IMR-90 (cell line): ENCODE results near the gene NADK. TPM values are rescaled to one million over a fixed set of nuclear protein-coding genes. Genes with fewer than 3 reads are reported as not detected.

Source experiments
- ATAC-seq: fragments of 200-7000 bp; cut with Tn5 transposase; 2 replicates; pipeline ENCODE4 v1.9.1; 2020; ENCODE audit warnings: low read depth, mild to moderate bottlenecking, moderate library complexity
- BruUV-seq: library from RNA; stranded (reverse); fragments of 400-500 nt; replicated peaks from 2 replicates; lab custom pipeline; 2021; lab: Mats Ljungman, UMichigan
- CTCF ChIA-PET: fragments of 300-600 bp; formaldehyde crosslinking; extraction: SDS; loops from one replicate; lab custom pipeline; 2021; ENCODE audit warnings: antibody characterized with exemption; lab: Yijun Ruan, JAX
- POLR2A ChIA-PET: fragments of 300-600 bp; sonication (Branson Sonifier 250); formaldehyde crosslinking; loops from one replicate; lab custom pipeline; 2022; ENCODE audit warnings: antibody characterized with exemption; ENCODE audit not compliant: unreplicated experiment; lab: Charles Lee
- DNase-seq: peaks from one replicate; pipeline ENCODE4 v3.0.0; 2013
- H2AFZ ChIP-seq: replicated peaks from 2 replicates; pipeline ENCODE3; 2013; ENCODE audit warnings: low read length, mild to moderate bottlenecking; ENCODE audit not compliant: poor library complexity
- H2AK5ac ChIP-seq: 2 replicates; pipeline ENCODE4 v1.6.1; 2013; ENCODE audit warnings: low read depth, low read length, inconsistent platforms
- H2AK9ac ChIP-seq: replicated peaks from 2 replicates; pipeline ENCODE3; 2013; ENCODE audit warnings: mild to moderate bottlenecking, low read depth, low read length, moderate library complexity; ENCODE audit not compliant: poor library complexity
- H2BK120ac ChIP-seq: 2 replicates; pipeline ENCODE4 v1.6.1; 2013; ENCODE audit warnings: low read depth, low read length, inconsistent platforms
- H2BK15ac ChIP-seq: 3 replicates; pipeline ENCODE4 v1.6.1; 2013; ENCODE audit warnings: low read depth, low read length, inconsistent platforms
- H2BK20ac ChIP-seq: 2 replicates; pipeline ENCODE4 v1.6.1; 2013; ENCODE audit warnings: low read depth, mild to moderate bottlenecking, inconsistent platforms, low read length, moderate library complexity
- H2BK5ac ChIP-seq: 2 replicates; pipeline ENCODE4 v1.6.1; 2013; ENCODE audit warnings: mild to moderate bottlenecking, low read depth, low read length, inconsistent platforms; ENCODE audit not compliant: poor library complexity, severe bottlenecking
- H3K14ac ChIP-seq: replicated peaks from 2 replicates; pipeline ENCODE4 v1.6.1; 2013; ENCODE audit warnings: low read depth, low read length, inconsistent platforms
- H3K18ac ChIP-seq: 2 replicates; pipeline ENCODE4 v1.6.1; 2013; ENCODE audit warnings: low read depth, low read length, control low read depth
- H3K23ac ChIP-seq: 2 replicates; pipeline ENCODE4 v1.6.1; 2013; ENCODE audit warnings: low read depth, low read length, inconsistent platforms
- H3K27ac ChIP-seq: 2 replicates; pipeline ENCODE4 v1.5.1; 2013; ENCODE audit warnings: mild to moderate bottlenecking, control low read depth, low read length; ENCODE audit not compliant: insufficient read depth
- H3K27me3 ChIP-seq: 2 replicates; pipeline ENCODE4 v1.6.1; 2013; ENCODE audit warnings: low read length; ENCODE audit not compliant: control insufficient read depth, insufficient read depth
- H3K36me3 ChIP-seq: 2 replicates; pipeline ENCODE4 v1.6.1; 2013; ENCODE audit warnings: low read length, mixed read lengths; ENCODE audit not compliant: control insufficient read depth, insufficient read depth
- H3K4ac ChIP-seq: 2 replicates; pipeline ENCODE4 v1.6.1; 2013; ENCODE audit warnings: low read depth, low read length, inconsistent platforms
- H3K4me1 ChIP-seq: 2 replicates; pipeline ENCODE4 v1.6.1; 2013; ENCODE audit warnings: low read length, mixed read lengths; ENCODE audit not compliant: control insufficient read depth, insufficient read depth
- H3K4me2 ChIP-seq: 2 replicates; pipeline ENCODE4 v1.6.1; 2013; ENCODE audit warnings: low read depth, mild to moderate bottlenecking, control low read depth, low read length, moderate library complexity
- H3K4me3 ChIP-seq: 2 replicates; pipeline ENCODE4 v1.5.1; 2013; ENCODE audit warnings: low read depth, mild to moderate bottlenecking, control low read depth, low read length, moderate library complexity; ENCODE audit not compliant: insufficient read depth
- H3K56ac ChIP-seq: 2 replicates; pipeline ENCODE4 v1.6.1; 2013; ENCODE audit warnings: low read length, inconsistent platforms; ENCODE audit not compliant: insufficient read depth; ENCODE audit errors: extremely low read depth
- H3K79me1 ChIP-seq, 2 experiments: 2 replicates each; pipeline ENCODE4 v1.6.1; 2013; ENCODE audit warnings: low read length in 2 of 2, inconsistent platforms in 1 of 2, low read depth in 1 of 2
- H3K9ac ChIP-seq: 2 replicates; pipeline ENCODE4 v1.6.1; 2013; ENCODE audit warnings: low read depth, low read length, control low read depth
- H3K9me1 ChIP-seq: 2 replicates; pipeline ENCODE4 v1.6.1; 2013; ENCODE audit warnings: low read length, inconsistent platforms; ENCODE audit not compliant: insufficient read depth
- H3K9me3 ChIP-seq: 2 replicates; pipeline ENCODE4 v1.6.1; 2013; ENCODE audit warnings: low read length; ENCODE audit not compliant: control insufficient read depth, insufficient read depth
- H4K20me1 ChIP-seq: 2 replicates; pipeline ENCODE4 v1.6.1; 2013; ENCODE audit warnings: low read length, inconsistent platforms; ENCODE audit not compliant: insufficient read depth
- H4K5ac ChIP-seq: 2 replicates; pipeline ENCODE4 v1.6.1; 2013; ENCODE audit warnings: mild to moderate bottlenecking, low read depth, low read length, control low read depth
- H4K8ac ChIP-seq, 2 experiments: 2 replicates each; pipeline ENCODE4 v1.6.1; 2013; ENCODE audit warnings: low read depth in 2 of 2, low read length in 2 of 2, control low read depth in 1 of 2, inconsistent platforms in 1 of 2
- H4K91ac ChIP-seq: 2 replicates; pipeline ENCODE4 v1.6.1; 2013; ENCODE audit warnings: low read depth, low read length, inconsistent platforms; ENCODE audit not compliant: insufficient read depth
- CEBPB ChIP-seq: IDR thresholded peaks from 2 replicates; pipeline ENCODE4 v1.6.1; 2012; ENCODE audit warnings: low read depth, low read length, improper control_type of control experiment
- CHD1 ChIP-seq: IDR thresholded peaks from 2 replicates; pipeline ENCODE4 v1.6.1; 2012; ENCODE audit warnings: low read depth, low read length, improper control_type of control experiment
- FOS ChIP-seq: fragments of 150-350 bp; IDR thresholded peaks from 2 replicates; pipeline ENCODE4 v1.6.1; 2016; ENCODE audit warnings: low read depth, low read length
- NFE2L2 ChIP-seq: fragments of 150-350 bp; IDR thresholded peaks from 2 replicates; pipeline ENCODE4 v1.6.1; 2016; ENCODE audit warnings: low read depth, mild to moderate bottlenecking, low read length
- POLR2A ChIP-seq: IDR thresholded peaks from 2 replicates; pipeline ENCODE4 v1.6.1; 2012; ENCODE audit warnings: mild to moderate bottlenecking, low read depth, low read length
- RAD21 ChIP-seq: IDR thresholded peaks from 2 replicates; pipeline ENCODE4 v1.6.1; 2012; ENCODE audit warnings: low read length, improper control_type of control experiment
- RCOR1 ChIP-seq: IDR thresholded peaks from 2 replicates; pipeline ENCODE4 v1.6.1; 2012; ENCODE audit warnings: mild to moderate bottlenecking, low read length, improper control_type of control experiment; ENCODE audit not compliant: insufficient replicate concordance
- SMC3 ChIP-seq: fragments of 150-350 bp; IDR thresholded peaks from 2 replicates; pipeline ENCODE4 v1.6.1; 2016; ENCODE audit warnings: low read depth, mild to moderate bottlenecking, antibody characterized with exemption, low read length, moderate library complexity
- WGBS, 2 experiments: methylation state at CpG; one replicate each; pipeline versions ENCODE4 v1.1.5 to v1.1.7; 2013; ENCODE audit warnings: missing lambda C conversion rate in 2 of 2; ENCODE audit not compliant: insufficient read length in 1 of 2; ENCODE audit errors: extremely low coverage in 2 of 2; 5-methylcytosine and 5-hydroxymethylcytosine counted together
- dilution Hi-C: fragments of 300-500 bp; cut with HindIII; formaldehyde crosslinking; loops from one replicate; pipeline ENCODE4 v1.14.3; 2018; ENCODE audit warnings: low sequenced_read_pairs; ENCODE audit not compliant: unreplicated experiment
- in situ Hi-C: fragments of 300-500 bp; cut with MboI; formaldehyde crosslinking; loops from 3 replicates; pipeline ENCODE4 v1.14.3; 2019; ENCODE audit warnings: low sequenced_read_pairs, inconsistent platforms, mixed read lengths
- intact Hi-C: fragments of 100-400 bp; cut with micrococcal nuclease; formaldehyde crosslinking; loops from 2 replicates; pipeline ENCODE4 v1.10.0; 2022
- polyA plus RNA-seq, 3 experiments: library from polyadenylated mRNA; depleted of rRNA; stranded (reverse); fragments of >200 nt; gene quantifications; 2 replicates each; pipeline ENCODE4 v1.2.3, GENCODE V29; 2012; ENCODE audit warnings: low replicate concordance in 1 of 3
- total RNA-seq: library from RNA; depleted of rRNA; stranded (reverse); fragments of >200 nt; gene quantifications from 2 replicates; pipeline ENCODE4 v1.2.3, GENCODE V29; 2012
- TF ChIP-seq, protein P1 (sequence below): fragments of 150-350 bp; IDR thresholded peaks from 2 replicates; pipeline ENCODE4 v1.6.1; 2017; ENCODE audit warnings: mild to moderate bottlenecking, antibody characterized with exemption, low read length, low read depth

Gene NADK
- total and polyA plus RNA-seq, 2 of the 4 experiments (the other 2 are of a cell fraction) = 12.5 to 56.1 TPM

DNA sequence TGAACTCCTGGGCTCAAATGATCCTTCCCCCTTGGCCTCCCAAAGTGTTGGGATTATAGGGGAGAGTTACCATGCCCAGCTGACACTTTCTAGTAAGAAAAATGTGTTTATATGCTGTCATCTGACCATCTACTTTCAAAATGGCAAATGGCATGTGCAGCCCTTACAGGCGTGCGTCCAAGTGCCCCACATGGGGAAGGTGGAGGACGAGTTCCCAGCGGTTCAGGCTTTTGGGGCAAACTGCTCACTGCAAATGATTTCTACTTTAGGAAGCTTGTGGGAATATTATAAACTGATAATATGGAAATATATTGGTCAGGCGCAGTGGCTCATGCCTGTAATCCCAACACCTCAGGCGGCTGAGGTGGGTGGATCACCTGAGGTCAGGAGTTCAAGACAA is 41.5 kb upstream of the NADK start:
- no peak overlapping the region for H2BK15ac ChIP-seq
- POLR2A ChIA-PET = no interaction called here
- ATAC-seq (no peak), DNase-seq (no peak)
- dilution Hi-C loops (loop anchor here (10.0 kb wide), 1 partner anchor 65 kb away; no protein-coding TSS in a partner anchor), in situ Hi-C loops (no loop called here), intact Hi-C loops (no loop called here)
- WGBS, 2 experiments = no CpG with 5 or more reads among the region's 6 CpGs
- no peak overlapping the region for H2BK5ac ChIP-seq
- H3K9ac ChIP-seq = no peak overlapping the region
- no peak overlapping the region for H3K4me3 ChIP-seq
- peaks cover 56% of the 10 kb centered on the region for H4K20me1 ChIP-seq
- no peaks in the 10 kb centered on the region for H3K27me3 ChIP-seq
- H3K18ac ChIP-seq = no peak overlapping the region
- H4K8ac ChIP-seq = no peak overlapping the region
- H3K9me1 ChIP-seq = peaks cover 12% of the 10 kb centered on the region; the same call in 1 of the 2 replicates
- CTCF ChIA-PET = interaction anchor here (0.7 kb wide), 1 partner anchor 43 kb away, joined by 8 read pairs; no protein-coding TSS in a partner anchor
- TF ChIP-seq RCOR1 (no peak), FOS (no peak), SMC3 (no peak), POLR2A (no peak), CEBPB (no peak), NFE2L2 (no peak), RAD21 (no peak), CHD1 (no peak)
- TF ChIP-seq, protein P1, sequence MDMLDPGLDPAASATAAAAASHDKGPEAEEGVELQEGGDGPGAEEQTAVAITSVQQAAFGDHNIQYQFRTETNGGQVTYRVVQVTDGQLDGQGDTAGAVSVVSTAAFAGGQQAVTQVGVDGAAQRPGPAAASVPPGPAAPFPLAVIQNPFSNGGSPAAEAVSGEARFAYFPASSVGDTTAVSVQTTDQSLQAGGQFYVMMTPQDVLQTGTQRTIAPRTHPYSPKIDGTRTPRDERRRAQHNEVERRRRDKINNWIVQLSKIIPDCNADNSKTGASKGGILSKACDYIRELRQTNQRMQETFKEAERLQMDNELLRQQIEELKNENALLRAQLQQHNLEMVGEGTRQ = no peak
- H3K56ac ChIP-seq = no peak overlapping the region
- no peaks in the 10 kb centered on the region for H3K9me3 ChIP-seq
- H4K91ac ChIP-seq = no peak overlapping the region
- peaks cover 42% of the 10 kb centered on the region for H3K36me3 ChIP-seq
- H4K5ac ChIP-seq = no peak overlapping the region
- H3K23ac ChIP-seq = no peak overlapping the region
- no peak overlapping the region for H3K4ac ChIP-seq
- no peak overlapping the region for H3K4me2 ChIP-seq
- H2AK5ac ChIP-seq = no peak overlapping the region
- BruUV-seq = no TSS peak
- no peak overlapping the region for H2AFZ ChIP-seq
- no peak overlapping the region for H2AK9ac ChIP-seq
- H3K4me1 ChIP-seq = no peaks in the 10 kb centered on the region
- H2BK120ac ChIP-seq = no peak overlapping the region
- no peak overlapping the region for H3K14ac ChIP-seq
- peaks cover 33 to 47% of the 10 kb centered on the region in 2 experiments for H3K79me1 ChIP-seq
- H2BK20ac ChIP-seq = no peak overlapping the region
- no peak overlapping the region for H3K27ac ChIP-seq
